Duodenal mucosa (tissue), 2 donors: ENCODE measurements around the gene DOHH.

Experiments used
- H3K27ac ChIP-seq: one replicate; pipeline ENCODE4 v1.7.0; 2013; ENCODE audit warnings: low read depth, low read length
- H3K27me3 ChIP-seq, 2 donors: one replicate each; pipeline ENCODE4 v1.7.0; 2013; ENCODE audit warnings: low read length in 2 of 2, control low read depth in 1 of 2; ENCODE audit not compliant: insufficient read depth in 2 of 2, control insufficient read depth in 1 of 2
- H3K36me3 ChIP-seq, 2 donors: one replicate each; pipeline ENCODE4 v1.7.0; 2013; ENCODE audit warnings: low read length in 2 of 2, control low read depth in 1 of 2; ENCODE audit not compliant: insufficient read depth in 2 of 2, control insufficient read depth in 1 of 2
- H3K4me1 ChIP-seq, 2 donors: one replicate each; pipeline ENCODE4 v1.7.0; 2013; ENCODE audit warnings: low read length in 2 of 2, control low read depth in 1 of 2; ENCODE audit not compliant: insufficient read depth in 2 of 2, control insufficient read depth in 1 of 2
- H3K4me3 ChIP-seq, 2 donors: one replicate each; pipeline ENCODE4 v1.7.0; 2013; ENCODE audit warnings: low read length in 2 of 2, low read depth in 1 of 2
- H3K9ac ChIP-seq, 2 donors: one replicate each; pipeline ENCODE4 v1.7.0; 2013; ENCODE audit warnings: low read length in 2 of 2, low read depth in 1 of 2
- H3K9me3 ChIP-seq, 2 donors: one replicate each; pipeline ENCODE4 v1.7.0; 2013; ENCODE audit warnings: low read length in 2 of 2, control low read depth in 1 of 2; ENCODE audit not compliant: control insufficient read depth in 1 of 2

The DOHH gene

GRCh38 chr19:3504735-3505134, 4.3 kb upstream of the DOHH start:
- Histone ChIP-seq H3K27me3 (no peaks in the 10 kb centered on the region), H3K36me3 (peaks cover 8% of the 10 kb centered on the region in 2 donors), H3K9ac (peak overlapping the region in 1 of 2 donors; percentile 25), H3K9me3 (no peaks in the 10 kb centered on the region), H3K27ac (no peak overlapping the region), H3K4me3 (no peak overlapping the region), H3K4me1 (peaks cover 15 to 26% of the 10 kb centered on the region in 2 donors)

GRCh38 chr19:3503036-3503572, 2.6 kb upstream of the DOHH start:
- H3K9me3 ChIP-seq = no peaks in the 10 kb centered on the region
- no peaks in the 10 kb centered on the region for H3K36me3 ChIP-seq
- peaks cover 18 to 28% of the 10 kb centered on the region in 2 donors for H3K4me1 ChIP-seq
- H3K27me3 ChIP-seq = no peaks in the 10 kb centered on the region
- no peak overlapping the region for H3K27ac ChIP-seq
- no peak overlapping the region for H3K4me3 ChIP-seq
- no peak overlapping the region for H3K9ac ChIP-seq

GRCh38 chr19:3501780-3502179, 1.3 kb upstream of the DOHH start:
- H3K27me3 ChIP-seq = no peaks in the 10 kb centered on the region
- no peak overlapping the region for H3K4me3 ChIP-seq
- peaks cover 0 to 7% of the 10 kb centered on the region in 2 donors for H3K36me3 ChIP-seq
- H3K9me3 ChIP-seq = no peaks in the 10 kb centered on the region
- peaks cover 10 to 20% of the 10 kb centered on the region in 2 donors for H3K4me1 ChIP-seq
- H3K9ac ChIP-seq = no peak overlapping the region
- H3K27ac ChIP-seq = no peak overlapping the region

GRCh38 chr19:3499738-3500428, 591 bp downstream of the DOHH start:
- Histone ChIP-seq H3K4me3 (peak overlapping the region; percentile 80 to 97), H3K4me1 (peaks cover 10 to 14% of the 10 kb centered on the region in 2 donors), H3K9ac (peak overlapping the region; percentile 81 to 96), H3K27ac (peak overlapping the region; percentile 94), H3K36me3 (peaks cover 0 to 20% of the 10 kb centered on the region in 2 donors), H3K27me3 (no peaks in the 10 kb centered on the region), H3K9me3 (no peaks in the 10 kb centered on the region)

- Histone ChIP-seq H3K9me3 (no peaks in the 10 kb centered on the region), H3K4me1 (peaks cover 10 to 11% of the 10 kb centered on the region in 2 donors), H3K4me3 (no peak overlapping the region), H3K27ac (no peak overlapping the region), H3K9ac (no peak overlapping the region), H3K36me3 (peaks cover 0 to 33% of the 10 kb centered on the region in 2 donors), H3K27me3 (no peaks in the 10 kb centered on the region)
These were observed 2.5 kb downstream of the DOHH start for GRCh38 chr19:3497757-3498520.

- Histone ChIP-seq H3K9ac (no peak overlapping the region), H3K36me3 (peaks cover 3 to 44% of the 10 kb centered on the region in 2 donors), H3K4me1 (peaks cover 10 to 11% of the 10 kb centered on the region in 2 donors), H3K27ac (no peak overlapping the region), H3K9me3 (no peaks in the 10 kb centered on the region), H3K27me3 (no peaks in the 10 kb centered on the region), H3K4me3 (no peak overlapping the region)
These were observed 3.8 kb downstream of the DOHH start for GRCh38 chr19:3496392-3497273.

- Histone ChIP-seq H3K27me3 (no peaks in the 10 kb centered on the region), H3K4me1 (peaks cover under 1% of the 10 kb centered on the region in 2 donors), H3K4me3 (no peak overlapping the region), H3K36me3 (peaks cover 5 to 49% of the 10 kb centered on the region in 2 donors), H3K9me3 (no peaks in the 10 kb centered on the region), H3K9ac (no peak overlapping the region), H3K27ac (no peak overlapping the region)
These were observed 5.9 kb downstream of the DOHH start for GRCh38 chr19:3494559-3494958.

- Histone ChIP-seq H3K4me3 (no peak overlapping the region), H3K9ac (no peak overlapping the region), H3K27ac (no peak overlapping the region), H3K4me1 (no peaks in the 10 kb centered on the region), H3K27me3 (no peaks in the 10 kb centered on the region), H3K9me3 (no peaks in the 10 kb centered on the region), H3K36me3 (peaks cover 5 to 49% of the 10 kb centered on the region in 2 donors)
These were observed 6.4 kb downstream of the DOHH start for GRCh38 chr19:3494051-3494450.

- Histone ChIP-seq H3K4me3 (no peak overlapping the region), H3K4me1 (no peaks in the 10 kb centered on the region), H3K27ac (no peak overlapping the region), H3K9ac (no peak overlapping the region), H3K27me3 (no peaks in the 10 kb centered on the region), H3K36me3 (peaks cover 5 to 49% of the 10 kb centered on the region in 2 donors), H3K9me3 (no peaks in the 10 kb centered on the region)
These were observed 6.8 kb downstream of the DOHH start for GRCh38 chr19:3493651-3494050.
